Measurements from ENCODE around the gene GMDS.

Gene GMDS

DNA sequence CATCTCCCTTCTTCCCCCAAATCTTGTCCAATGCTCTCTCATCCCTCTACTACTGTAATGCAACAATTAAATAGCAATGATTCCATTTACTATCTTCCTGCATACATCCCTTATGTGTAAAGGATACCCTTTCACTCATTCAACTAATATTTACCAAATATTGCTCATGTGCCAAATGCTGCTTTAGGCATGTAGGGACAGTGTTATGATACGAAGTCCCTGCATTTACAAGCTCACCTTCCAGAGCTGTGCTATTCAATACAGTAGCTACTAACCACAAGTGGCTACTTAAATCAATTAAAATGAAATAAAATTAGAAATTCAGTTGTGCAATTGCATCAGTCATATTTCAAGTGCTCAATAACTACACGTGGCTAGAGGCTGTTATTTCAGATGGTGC is 41.1 kb downstream of the GMDS start:
- no peak for TF ChIP-seq CTCF (IDR thresholded peaks at IDR 0.05; ENCODE audit: insufficient read depth, low read length, poor library complexity, severe bottlenecking)

GRCh38 chr6:2203264-2203663 is 42.1 kb downstream of the GMDS start:
- no peak for TF ChIP-seq CTCF (IDR thresholded peaks at IDR 0.05; ENCODE audit: insufficient read depth, low read length, poor library complexity, severe bottlenecking)
- Histone ChIP-seq H3K27me3 (replicated peaks; ENCODE audit: control insufficient read depth, insufficient read depth, low read length) (no peaks in the 10 kb centered on the region), H3K36me3 (ENCODE audit: control insufficient read depth, insufficient read depth, low read length) (no peaks in the 10 kb centered on the region), H3K4me3 (replicated peaks; ENCODE audit: low read depth, low read length) (no peak overlapping the region)
- DNase-seq (ENCODE audit: extremely low read depth, insufficient read length): no peak

More for the DNA sequence above, 41.1 kb downstream of the GMDS start:
- DNase-seq (ENCODE audit: extremely low read depth, insufficient read length): no peak
- H3K36me3 ChIP-seq (ENCODE audit: control insufficient read depth, insufficient read depth, low read length): no peaks in the 10 kb centered on the region
- H3K27me3 ChIP-seq (replicated peaks; ENCODE audit: control insufficient read depth, insufficient read depth, low read length): no peaks in the 10 kb centered on the region
- H3K4me3 ChIP-seq (replicated peaks; ENCODE audit: low read depth, low read length): no peak overlapping the region

GRCh38 chr6:2197984-2198383 is 47.4 kb downstream of the GMDS start:
- no peak for TF ChIP-seq CTCF (IDR thresholded peaks at IDR 0.05; ENCODE audit: insufficient read depth, low read length, poor library complexity, severe bottlenecking)
- H3K4me3 ChIP-seq (replicated peaks; ENCODE audit: low read depth, low read length): no peak overlapping the region

DNA sequence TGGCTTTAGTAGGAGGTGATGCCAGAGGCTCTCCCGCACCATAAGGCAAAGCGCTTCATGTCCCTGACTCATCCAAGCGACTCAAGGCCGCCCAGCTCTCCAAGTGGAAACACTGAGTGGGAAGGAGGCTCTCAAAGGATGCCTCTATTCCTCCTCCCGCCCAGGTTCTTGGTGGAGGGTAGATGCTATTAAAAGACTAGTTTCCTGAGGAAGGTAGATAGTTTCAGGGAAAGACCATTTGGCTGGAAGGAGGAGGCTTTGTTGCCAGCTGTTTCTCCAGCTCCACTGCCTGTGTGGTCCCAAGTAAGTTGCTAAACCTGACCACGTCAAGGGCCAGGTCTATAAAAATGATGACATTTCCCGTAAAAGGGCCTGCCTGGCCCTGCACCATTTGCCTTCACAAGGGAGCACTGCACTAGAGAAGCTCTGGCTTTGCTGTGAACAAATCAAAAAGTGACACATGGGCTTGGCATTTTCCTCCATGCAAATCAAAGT is 48.2 kb downstream of the GMDS start:
- no peaks in the 10 kb centered on the region for H3K27me3 ChIP-seq (replicated peaks; ENCODE audit: control insufficient read depth, insufficient read depth, low read length)
- DNase-seq (ENCODE audit: extremely low read depth, insufficient read length): no peak
- no peak for TF ChIP-seq CTCF (IDR thresholded peaks at IDR 0.05; ENCODE audit: insufficient read depth, low read length, poor library complexity, severe bottlenecking)
- no peak overlapping the region for H3K4me3 ChIP-seq (replicated peaks; ENCODE audit: low read depth, low read length)
- no peaks in the 10 kb centered on the region for H3K36me3 ChIP-seq (ENCODE audit: control insufficient read depth, insufficient read depth, low read length)

More at GRCh38 chr6:2197984-2198383, 47.4 kb downstream of the GMDS start:
- no peak for DNase-seq (ENCODE audit: extremely low read depth, insufficient read length)
- H3K27me3 ChIP-seq (replicated peaks; ENCODE audit: control insufficient read depth, insufficient read depth, low read length): no peaks in the 10 kb centered on the region
- no peaks in the 10 kb centered on the region for H3K36me3 ChIP-seq (ENCODE audit: control insufficient read depth, insufficient read depth, low read length)

DNA sequence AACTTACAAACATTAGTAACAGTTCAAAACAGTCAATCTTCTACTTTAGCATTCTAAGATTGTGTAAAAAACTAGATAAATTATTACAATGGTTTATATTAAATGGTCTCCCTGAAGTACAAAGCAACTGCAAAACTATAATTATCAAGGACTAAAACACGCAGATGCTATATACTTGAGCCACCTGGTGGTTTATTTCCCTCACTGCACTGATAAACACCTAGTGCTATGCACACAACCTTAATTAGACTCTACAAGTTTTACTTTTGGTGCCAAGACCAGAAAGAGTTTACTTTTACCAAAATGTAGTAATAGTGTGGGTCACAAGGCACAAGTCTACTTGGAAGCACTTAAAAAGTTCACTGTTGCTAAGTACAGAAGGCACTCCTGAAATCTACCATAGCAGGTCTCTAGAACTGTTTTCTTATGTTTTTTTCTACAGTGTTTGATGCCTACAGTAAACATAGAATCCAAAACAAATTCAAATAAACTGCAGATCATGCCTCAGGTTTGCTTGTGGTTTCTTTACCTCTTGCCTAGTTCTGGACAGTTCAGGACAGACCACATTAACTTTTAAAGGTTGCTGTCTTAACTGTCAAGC is 49.2 kb downstream of the GMDS start:
- Histone ChIP-seq H3K27me3 (replicated peaks; ENCODE audit: control insufficient read depth, insufficient read depth, low read length) (no peaks in the 10 kb centered on the region), H3K36me3 (ENCODE audit: control insufficient read depth, insufficient read depth, low read length) (no peaks in the 10 kb centered on the region; the same call in 1 of the 2 replicates), H3K4me3 (replicated peaks; ENCODE audit: low read depth, low read length) (no peak overlapping the region)
- peak; percentile 59 for TF ChIP-seq CTCF (IDR thresholded peaks at IDR 0.05; ENCODE audit: insufficient read depth, low read length, poor library complexity, severe bottlenecking)
- DNase-seq (ENCODE audit: extremely low read depth, insufficient read length): no peak
